Ishikawa (cell line): ENCODE results near the gene GRIK2.

ENCODE experiments used
- CEBPB ChIP-seq: IDR thresholded peaks from 2 replicates; pipeline ENCODE4 v1.6.1; 2012
- EGR1 ChIP-seq: IDR thresholded peaks from 2 replicates; pipeline ENCODE4 v1.6.1; 2012
- FOXM1 ChIP-seq: IDR thresholded peaks from 2 replicates; pipeline ENCODE4 v1.6.1; 2012; ENCODE audit warnings: low read depth, borderline replicate concordance
- MAX ChIP-seq: IDR thresholded peaks from 2 replicates; pipeline ENCODE4 v1.6.1; 2012
- RAD21 ChIP-seq: IDR thresholded peaks from 2 replicates; pipeline ENCODE4 v1.6.1; 2012; ENCODE audit warnings: low read depth
- REST ChIP-seq: IDR thresholded peaks from 2 replicates; pipeline ENCODE4 v1.6.1; 2012; ENCODE audit warnings: low read depth, mild to moderate bottlenecking
- TAF1 ChIP-seq: IDR thresholded peaks from 2 replicates; pipeline ENCODE4 v1.6.1; 2012; ENCODE audit warnings: low read depth, mild to moderate bottlenecking
- TCF12 ChIP-seq: IDR thresholded peaks from 2 replicates; pipeline ENCODE4 v1.6.1; 2012; ENCODE audit warnings: low read depth
- TEAD4 ChIP-seq: IDR thresholded peaks from 2 replicates; pipeline ENCODE4 v1.6.1; 2012
- USF1 ChIP-seq: IDR thresholded peaks from 2 replicates; pipeline ENCODE4 v1.6.1; 2012
- YY1 ChIP-seq: IDR thresholded peaks from 2 replicates; pipeline ENCODE4 v1.6.1; 2012; ENCODE audit warnings: low read depth
- ZBTB7A ChIP-seq: IDR thresholded peaks from 2 replicates; pipeline ENCODE4 v1.6.1; 2012; ENCODE audit warnings: low read depth

GRCh38 chr6:101811108-101811507, 417.6 kb downstream of the GRIK2 start:
- TF ChIP-seq TEAD4 (no peak), RAD21 (no peak), USF1 (no peak), MAX (no peak), REST (no peak), TCF12 (no peak), CEBPB (no peak), EGR1 (no peak), FOXM1 (no peak), YY1 (no peak), ZBTB7A (no peak), TAF1 (no peak)
